ENCODE measurements around the gene LONP1.
A peak's percentile ranks its signal among the peaks of the same experiment; 100 is the strongest.

Gene LONP1

DNA sequence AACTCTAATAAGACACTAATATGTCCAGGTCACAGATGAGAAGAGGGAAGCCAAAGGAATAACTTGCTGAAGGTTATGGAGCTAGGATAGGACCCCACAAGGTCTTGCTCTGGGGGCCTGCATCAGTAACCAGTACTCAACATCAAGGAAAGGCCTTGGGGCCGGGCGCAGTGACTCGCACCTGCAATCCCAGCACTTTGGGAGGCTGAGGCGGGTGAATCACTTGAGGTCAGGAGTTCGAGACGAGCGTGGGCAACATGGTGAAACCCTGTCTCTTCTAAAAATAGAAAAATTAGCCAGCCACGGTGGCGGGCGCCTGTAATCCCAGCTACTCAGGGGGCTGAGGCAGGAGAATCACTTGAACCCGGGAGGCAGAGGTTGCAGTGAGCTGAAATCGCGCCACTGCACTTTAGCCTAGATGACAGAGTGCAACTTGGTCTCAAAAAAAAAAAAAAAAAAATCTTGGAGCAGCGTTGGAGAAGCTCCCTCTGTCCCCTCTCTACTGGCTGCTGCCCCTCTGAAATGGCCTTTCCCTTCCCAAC is 1.8 kb downstream of the LONP1 start:
- Histone ChIP-seq H2BK12ac (ENCODE audit: low read length in 2 of 2) (no peak overlapping the region), H3K4me3 (ENCODE audit: insufficient read depth in 1 of 2, low read depth in 1 of 2, low read length in 2 of 2) (peak overlapping the region in 1 of 2 experiments; percentile 96), H3K9ac (ENCODE audit: low read length) (peak overlapping the region; percentile 100), H3K18ac (ENCODE audit: low read depth in 1 of 2, low read length in 2 of 2) (no peak overlapping the region), H4K8ac (ENCODE audit: low read length) (no peak overlapping the region), H2BK15ac (ENCODE audit: low read depth, poor library complexity, severe bottlenecking) (no peak overlapping the region), H4K91ac (ENCODE audit: low read length) (no peak overlapping the region), H2AFZ (ENCODE audit: low read depth, low read length) (no peak overlapping the region), H3K36me3 (ENCODE audit: control insufficient read depth in 1 of 2, insufficient read depth in 2 of 2, low read depth in 1 of 2, low read length in 2 of 2) (peaks cover 16 to 20% of the 10 kb centered on the region in 2 experiments), H3K27me3 (ENCODE audit: control insufficient read depth in 1 of 2, insufficient read depth in 1 of 2, low read length in 2 of 2) (no peaks in the 10 kb centered on the region), H2BK120ac (ENCODE audit: low read depth, low read length) (no peak overlapping the region), H3K23ac (ENCODE audit: low read length in 2 of 2) (no peak overlapping the region), H3K79me1 (replicated peaks; ENCODE audit: low read length, poor library complexity, severe bottlenecking) (peaks cover 11% of the 10 kb centered on the region), H3K4me1 (ENCODE audit: control insufficient read depth, insufficient read depth, low read depth, low read length) (peaks cover 14% of the 10 kb centered on the region), H3K14ac (ENCODE audit: low read length in 2 of 2) (no peak overlapping the region), H3K27ac (ENCODE audit: low read length, poor library complexity, severe bottlenecking) (peak overlapping the region; percentile 45), H2BK5ac (ENCODE audit: low read depth, low read length, poor library complexity, severe bottlenecking) (no peak overlapping the region), H3K4me2 (ENCODE audit: low read length, poor library complexity, severe bottlenecking) (peak overlapping the region; percentile 79), H2AK5ac (ENCODE audit: low read length, severe bottlenecking) (no peak overlapping the region), H3K9me3 (ENCODE audit: control insufficient read depth, low read length) (no peaks in the 10 kb centered on the region), H3K4ac (ENCODE audit: low read depth in 1 of 2, low read length in 2 of 2) (no peak overlapping the region)
- DNase-seq: peak; percentile 86
- 40% methylated on average over 13 of the region's 14 CpGs for WGBS

- no peak overlapping the region for H3K4ac ChIP-seq (ENCODE audit: low read depth in 1 of 2, low read length in 2 of 2)
- H3K23ac ChIP-seq (ENCODE audit: low read length in 2 of 2): no peak overlapping the region
- peak overlapping the region in 1 of 2 experiments; percentile 38 for H3K18ac ChIP-seq (ENCODE audit: low read depth in 1 of 2, low read length in 2 of 2)
- peak overlapping the region in 1 of 2 experiments; percentile 47 for H2BK12ac ChIP-seq (ENCODE audit: low read length in 2 of 2)
- H2BK5ac ChIP-seq (ENCODE audit: low read depth, low read length, poor library complexity, severe bottlenecking): no peak overlapping the region
- no peak overlapping the region for H3K4me3 ChIP-seq (ENCODE audit: insufficient read depth in 1 of 2, low read depth in 1 of 2, low read length in 2 of 2)
- no peak overlapping the region for H3K4me2 ChIP-seq (ENCODE audit: low read length, poor library complexity, severe bottlenecking)
- no peak overlapping the region for H3K27ac ChIP-seq (ENCODE audit: low read length, poor library complexity, severe bottlenecking)
- no peak overlapping the region for H4K8ac ChIP-seq (ENCODE audit: low read length)
- DNase-seq: no peak
- H2AK5ac ChIP-seq (ENCODE audit: low read length, severe bottlenecking): no peak overlapping the region
- H3K9me3 ChIP-seq (ENCODE audit: control insufficient read depth, low read length): no peaks in the 10 kb centered on the region
- no peak overlapping the region for H4K91ac ChIP-seq (ENCODE audit: low read length)
- H2BK15ac ChIP-seq (ENCODE audit: low read depth, poor library complexity, severe bottlenecking): no peak overlapping the region
- H3K9ac ChIP-seq (ENCODE audit: low read length): peak overlapping the region; percentile 100
- 98% methylated on average over 8 of the region's 8 CpGs for WGBS
- no peak overlapping the region for H2AFZ ChIP-seq (ENCODE audit: low read depth, low read length)
- H2BK120ac ChIP-seq (ENCODE audit: low read depth, low read length): no peak overlapping the region
- H3K4me1 ChIP-seq (ENCODE audit: control insufficient read depth, insufficient read depth, low read depth, low read length): peaks cover 14% of the 10 kb centered on the region
- peaks cover 23 to 28% of the 10 kb centered on the region in 2 experiments for H3K36me3 ChIP-seq (ENCODE audit: control insufficient read depth in 1 of 2, insufficient read depth in 2 of 2, low read depth in 1 of 2, low read length in 2 of 2)
- H3K27me3 ChIP-seq (ENCODE audit: control insufficient read depth in 1 of 2, insufficient read depth in 1 of 2, low read length in 2 of 2): no peaks in the 10 kb centered on the region
- H3K79me1 ChIP-seq (replicated peaks; ENCODE audit: low read length, poor library complexity, severe bottlenecking): peaks cover 15% of the 10 kb centered on the region
- no peak overlapping the region for H3K14ac ChIP-seq (ENCODE audit: low read length in 2 of 2)
Observed at GRCh38 chr19:5717215-5717935, 2.6 kb downstream of the LONP1 start.

DNA sequence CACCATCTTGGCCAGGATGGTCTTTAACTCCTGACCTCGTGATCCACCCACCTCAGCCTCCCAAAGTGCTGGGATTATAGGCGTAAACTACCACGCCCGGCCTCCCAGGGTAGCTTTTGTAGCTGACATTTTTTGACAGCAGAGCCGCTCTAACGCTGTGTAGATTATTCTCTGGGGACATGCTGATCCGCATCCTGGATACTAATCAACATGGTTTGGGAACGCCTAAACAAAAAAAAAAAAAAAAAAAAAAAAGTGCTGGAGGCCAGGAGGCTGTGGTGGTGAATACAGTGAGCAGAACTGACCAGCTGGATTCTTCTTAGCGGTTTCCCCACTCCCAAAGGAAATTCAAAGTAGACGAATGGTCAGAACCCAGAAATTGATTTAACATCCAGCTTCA is 5.1 kb downstream of the LONP1 start:
- no peaks in the 10 kb centered on the region for H3K27me3 ChIP-seq (ENCODE audit: control insufficient read depth in 1 of 2, insufficient read depth in 1 of 2, low read length in 2 of 2)
- no peak overlapping the region for H3K4me3 ChIP-seq (ENCODE audit: insufficient read depth in 1 of 2, low read depth in 1 of 2, low read length in 2 of 2)
- no peak overlapping the region for H4K8ac ChIP-seq (ENCODE audit: low read length)
- no peak overlapping the region for H2AK5ac ChIP-seq (ENCODE audit: low read length, severe bottlenecking)
- H3K4ac ChIP-seq (ENCODE audit: low read depth in 1 of 2, low read length in 2 of 2): no peak overlapping the region
- peaks cover 34% of the 10 kb centered on the region for H3K79me1 ChIP-seq (replicated peaks; ENCODE audit: low read length, poor library complexity, severe bottlenecking)
- 97% methylated on average over 10 of the region's 10 CpGs for WGBS
- no peak overlapping the region for H4K91ac ChIP-seq (ENCODE audit: low read length)
- H3K9me3 ChIP-seq (ENCODE audit: control insufficient read depth, low read length): no peaks in the 10 kb centered on the region
- no peak overlapping the region for H3K27ac ChIP-seq (ENCODE audit: low read length, poor library complexity, severe bottlenecking)
- H2AFZ ChIP-seq (ENCODE audit: low read depth, low read length): no peak overlapping the region
- H3K23ac ChIP-seq (ENCODE audit: low read length in 2 of 2): no peak overlapping the region
- no peak overlapping the region for H2BK120ac ChIP-seq (ENCODE audit: low read depth, low read length)
- no peak for DNase-seq
- H3K4me2 ChIP-seq (ENCODE audit: low read length, poor library complexity, severe bottlenecking): no peak overlapping the region
- no peak overlapping the region for H2BK12ac ChIP-seq (ENCODE audit: low read length in 2 of 2)
- no peak overlapping the region for H2BK5ac ChIP-seq (ENCODE audit: low read depth, low read length, poor library complexity, severe bottlenecking)
- no peak overlapping the region for H2BK15ac ChIP-seq (ENCODE audit: low read depth, poor library complexity, severe bottlenecking)
- no peak overlapping the region for H3K14ac ChIP-seq (ENCODE audit: low read length in 2 of 2)
- H3K4me1 ChIP-seq (ENCODE audit: control insufficient read depth, insufficient read depth, low read depth, low read length): peaks cover 11% of the 10 kb centered on the region
- H3K36me3 ChIP-seq (ENCODE audit: control insufficient read depth in 1 of 2, insufficient read depth in 2 of 2, low read depth in 1 of 2, low read length in 2 of 2): peaks cover 48% of the 10 kb centered on the region in 2 experiments
- no peak overlapping the region for H3K18ac ChIP-seq (ENCODE audit: low read depth in 1 of 2, low read length in 2 of 2)
- H3K9ac ChIP-seq (ENCODE audit: low read length): no peak overlapping the region

GRCh38 chr19:5713228-5713627 is 6.7 kb downstream of the LONP1 start:
- Histone ChIP-seq H3K23ac (ENCODE audit: low read length in 2 of 2) (no peak overlapping the region), H2AK5ac (ENCODE audit: low read length, severe bottlenecking) (no peak overlapping the region), H3K36me3 (ENCODE audit: control insufficient read depth in 1 of 2, insufficient read depth in 2 of 2, low read depth in 1 of 2, low read length in 2 of 2) (peaks cover 53 to 57% of the 10 kb centered on the region in 2 experiments), H2BK120ac (ENCODE audit: low read depth, low read length) (no peak overlapping the region), H3K9me3 (ENCODE audit: control insufficient read depth, low read length) (no peaks in the 10 kb centered on the region), H3K14ac (ENCODE audit: low read length in 2 of 2) (no peak overlapping the region), H3K4me3 (ENCODE audit: insufficient read depth in 1 of 2, low read depth in 1 of 2, low read length in 2 of 2) (no peak overlapping the region), H2BK12ac (ENCODE audit: low read length in 2 of 2) (no peak overlapping the region), H4K8ac (ENCODE audit: low read length) (no peak overlapping the region), H3K4me1 (ENCODE audit: control insufficient read depth, insufficient read depth, low read depth, low read length) (peaks cover 9% of the 10 kb centered on the region), H3K4ac (ENCODE audit: low read depth in 1 of 2, low read length in 2 of 2) (no peak overlapping the region), H3K9ac (ENCODE audit: low read length) (no peak overlapping the region), H3K18ac (ENCODE audit: low read depth in 1 of 2, low read length in 2 of 2) (no peak overlapping the region), H3K27ac (ENCODE audit: low read length, poor library complexity, severe bottlenecking) (no peak overlapping the region), H2BK5ac (ENCODE audit: low read depth, low read length, poor library complexity, severe bottlenecking) (no peak overlapping the region), H2AFZ (ENCODE audit: low read depth, low read length) (no peak overlapping the region), H3K27me3 (ENCODE audit: control insufficient read depth in 1 of 2, insufficient read depth in 1 of 2, low read length in 2 of 2) (no peaks in the 10 kb centered on the region), H3K79me1 (replicated peaks; ENCODE audit: low read length, poor library complexity, severe bottlenecking) (peaks cover 32% of the 10 kb centered on the region), H3K4me2 (ENCODE audit: low read length, poor library complexity, severe bottlenecking) (no peak overlapping the region), H4K91ac (ENCODE audit: low read length) (no peak overlapping the region), H2BK15ac (ENCODE audit: low read depth, poor library complexity, severe bottlenecking) (no peak overlapping the region)
- DNase-seq: no peak
- 95% methylated on average over 9 of the region's 9 CpGs for WGBS
